GM15510 (cell line): ENCODE data around the gene NUDT3.

Source experiments
- POLR2A ChIP-seq: IDR thresholded peaks from 3 replicates; pipeline ENCODE4 v1.6.1; 2011; ENCODE audit warnings: borderline replicate concordance; ENCODE audit not compliant: insufficient read length; ENCODE audit errors: extremely low read depth

NUDT3 gene

DNA sequence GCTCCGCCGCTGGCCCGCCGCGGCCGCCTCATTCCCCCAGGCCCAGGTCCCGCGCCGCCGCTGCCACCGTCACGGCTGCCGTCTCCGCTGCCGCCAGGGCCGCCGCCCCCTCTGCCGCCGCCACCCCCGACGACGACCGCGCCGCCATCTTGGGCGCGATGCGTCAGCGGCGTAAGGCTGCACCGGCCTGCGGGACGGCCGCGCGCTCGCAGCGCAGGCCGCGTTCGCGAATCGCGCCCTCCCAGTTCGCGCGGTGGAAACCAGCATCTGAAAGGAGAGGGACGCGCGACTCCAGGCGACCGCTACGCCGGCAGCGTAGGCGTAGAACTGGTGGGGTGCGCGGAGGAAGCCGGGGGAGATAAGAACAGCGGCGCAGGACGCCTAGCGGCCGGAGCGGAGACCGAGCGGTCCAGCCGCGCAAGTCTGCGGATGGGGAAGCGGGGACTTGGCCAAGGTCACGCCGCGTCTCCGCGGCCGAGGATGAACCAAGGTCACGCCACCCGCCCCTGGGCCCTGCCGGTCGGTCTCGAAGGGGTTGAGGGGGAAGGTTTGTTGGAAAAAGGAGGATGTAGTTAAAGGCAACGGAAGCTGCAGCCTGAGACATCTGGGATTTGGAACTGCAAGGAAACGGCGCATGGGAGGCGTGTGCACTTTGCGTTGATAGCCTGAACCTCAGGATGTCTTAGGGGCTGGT lies at the start of gene NUDT3:
NUDT3 (minus strand) TSS at position 173 of the 694 bp plus-strand sequence. CDS start 307 bp downstream, outside the sequence.
- peak; percentile 85 for TF ChIP-seq POLR2A

DNA sequence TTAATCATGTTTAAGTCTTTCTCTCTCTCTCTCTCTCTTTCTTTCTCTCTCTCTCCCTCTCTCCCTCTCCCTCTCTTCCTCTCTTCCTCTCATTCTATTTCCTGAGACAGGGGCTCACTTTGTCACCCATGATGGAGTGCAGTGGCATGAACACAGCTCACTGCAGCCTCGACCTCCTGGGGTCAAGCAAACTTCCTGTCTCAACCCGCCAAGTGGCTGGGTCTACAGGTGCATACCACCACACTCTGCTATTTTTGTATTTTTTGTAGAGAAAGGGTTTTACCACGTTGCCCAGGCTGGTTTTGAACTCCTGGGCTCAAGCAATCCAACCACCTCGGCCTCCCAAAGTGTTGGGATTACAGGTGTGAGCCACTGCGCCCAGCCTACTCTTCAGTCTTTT lies 49.1 kb upstream of the NUDT3 start:
- TF ChIP-seq POLR2A, result no peak

DNA sequence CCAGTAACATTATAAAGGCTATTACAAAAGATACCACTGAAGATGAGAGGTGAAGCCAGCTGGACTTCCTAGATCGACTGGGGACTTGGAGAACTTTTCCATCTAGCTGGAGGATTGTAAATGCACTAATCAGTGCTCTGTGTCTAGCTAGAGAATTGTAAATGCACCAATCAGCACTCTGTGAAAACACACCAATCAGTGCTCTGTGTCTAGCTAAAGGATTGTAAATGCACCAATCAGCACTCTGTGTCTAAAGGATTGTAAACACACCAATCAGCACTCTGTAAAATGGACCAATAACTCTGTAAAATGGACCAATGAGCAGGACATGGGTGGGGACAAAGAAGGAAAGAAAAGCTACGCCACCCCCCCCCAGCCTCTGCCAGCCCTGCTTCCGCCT lies 47.0 kb upstream of the NUDT3 start:
- TF ChIP-seq POLR2A, result no peak

DNA sequence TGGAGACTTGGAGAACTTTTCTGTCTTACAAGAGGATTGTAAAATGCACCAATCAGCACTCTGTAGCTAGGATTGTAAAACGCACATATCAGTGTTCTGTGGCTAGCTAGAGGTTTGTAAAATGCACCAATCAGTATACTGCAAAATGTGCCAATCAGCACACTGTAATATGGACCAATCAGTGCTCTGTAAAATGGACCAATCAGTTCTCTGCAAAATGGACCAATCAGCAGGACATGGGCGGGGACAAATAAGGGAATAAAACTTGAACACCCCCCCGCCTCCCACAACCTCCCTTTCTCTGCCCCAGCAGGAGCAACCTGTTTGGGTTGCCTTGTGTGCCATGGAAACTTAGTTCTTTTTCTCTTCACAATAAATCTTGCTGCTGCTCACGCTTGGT lies 46.2 kb upstream of the NUDT3 start:
- TF ChIP-seq POLR2A, result no peak

DNA sequence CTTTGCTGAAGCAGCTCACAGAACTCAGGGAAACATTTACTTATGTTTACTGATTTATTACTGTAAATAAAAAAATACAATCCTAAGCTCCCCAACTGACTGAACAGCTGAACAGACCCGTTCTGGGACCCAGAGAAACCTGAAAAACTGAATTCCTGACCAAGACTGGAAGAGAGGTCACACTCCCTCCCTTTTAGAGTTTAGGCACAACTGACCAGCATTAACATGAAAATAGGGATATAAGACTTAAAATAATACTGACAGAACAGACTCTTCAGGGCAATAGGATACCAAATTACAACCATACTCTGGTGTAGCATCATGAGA lies 45.1 kb upstream of the NUDT3 start:
- TF ChIP-seq POLR2A, result no peak

DNA sequence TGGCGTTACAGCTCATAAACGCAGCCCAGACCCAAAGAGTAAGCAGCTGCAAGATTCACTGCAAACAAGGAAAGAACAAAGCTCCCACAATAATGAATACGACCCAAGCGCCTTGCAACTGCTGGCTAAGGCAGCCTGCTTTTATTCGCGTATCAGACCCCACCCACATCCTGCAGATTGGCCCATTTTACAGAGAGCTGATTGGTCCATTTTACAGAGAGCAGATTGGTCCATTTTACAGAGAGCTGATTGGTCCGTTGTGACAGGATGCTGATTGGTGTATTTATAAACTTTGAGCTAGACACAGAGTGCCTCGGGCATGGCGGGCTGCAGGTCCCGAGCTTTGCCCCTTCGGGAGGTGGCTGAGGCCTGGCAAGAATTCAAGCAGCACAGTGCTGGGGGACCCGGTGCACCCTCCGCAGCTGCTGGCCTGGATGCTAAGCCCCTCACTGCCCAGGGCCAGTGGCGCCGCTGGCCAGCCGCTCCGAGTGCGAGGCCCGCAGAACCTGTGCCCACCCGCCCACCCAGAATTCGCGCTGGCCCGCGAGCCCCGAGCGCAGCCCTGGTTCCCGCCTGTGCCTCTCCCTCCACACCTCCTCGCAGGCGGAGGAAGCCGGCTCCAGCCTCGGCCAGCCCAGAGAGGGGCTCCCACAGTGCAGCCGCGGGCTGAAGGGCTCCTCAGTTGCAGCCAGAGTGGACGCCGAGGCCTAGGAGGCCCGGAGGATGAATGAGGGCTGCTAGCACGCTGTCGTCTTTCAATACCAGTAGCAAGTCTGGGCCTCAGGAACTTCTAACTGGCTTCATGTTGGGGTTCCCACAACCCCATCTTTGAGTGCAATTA lies 44.6 kb upstream of the NUDT3 start:
- TF ChIP-seq POLR2A, result no peak

DNA sequence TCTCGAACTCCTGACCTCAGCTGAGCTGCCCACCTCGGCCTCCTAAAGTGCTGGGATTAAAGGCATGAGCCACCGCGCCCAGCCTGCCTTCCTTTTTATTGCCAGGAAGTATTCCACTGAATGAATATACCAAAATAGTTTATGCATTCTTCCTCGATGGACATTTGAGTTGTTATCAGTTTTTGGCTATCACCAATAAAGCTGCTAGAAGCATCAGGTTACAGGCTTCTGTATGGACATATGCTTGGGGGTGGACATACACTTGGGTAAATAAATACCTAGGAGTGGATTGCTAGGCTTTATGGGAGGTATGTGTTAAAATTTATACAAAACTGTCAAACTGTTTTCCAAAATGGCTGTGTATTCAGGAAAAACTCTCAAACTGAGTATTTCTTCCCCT lies 43.4 kb upstream of the NUDT3 start:
- TF ChIP-seq POLR2A, result no peak

DNA sequence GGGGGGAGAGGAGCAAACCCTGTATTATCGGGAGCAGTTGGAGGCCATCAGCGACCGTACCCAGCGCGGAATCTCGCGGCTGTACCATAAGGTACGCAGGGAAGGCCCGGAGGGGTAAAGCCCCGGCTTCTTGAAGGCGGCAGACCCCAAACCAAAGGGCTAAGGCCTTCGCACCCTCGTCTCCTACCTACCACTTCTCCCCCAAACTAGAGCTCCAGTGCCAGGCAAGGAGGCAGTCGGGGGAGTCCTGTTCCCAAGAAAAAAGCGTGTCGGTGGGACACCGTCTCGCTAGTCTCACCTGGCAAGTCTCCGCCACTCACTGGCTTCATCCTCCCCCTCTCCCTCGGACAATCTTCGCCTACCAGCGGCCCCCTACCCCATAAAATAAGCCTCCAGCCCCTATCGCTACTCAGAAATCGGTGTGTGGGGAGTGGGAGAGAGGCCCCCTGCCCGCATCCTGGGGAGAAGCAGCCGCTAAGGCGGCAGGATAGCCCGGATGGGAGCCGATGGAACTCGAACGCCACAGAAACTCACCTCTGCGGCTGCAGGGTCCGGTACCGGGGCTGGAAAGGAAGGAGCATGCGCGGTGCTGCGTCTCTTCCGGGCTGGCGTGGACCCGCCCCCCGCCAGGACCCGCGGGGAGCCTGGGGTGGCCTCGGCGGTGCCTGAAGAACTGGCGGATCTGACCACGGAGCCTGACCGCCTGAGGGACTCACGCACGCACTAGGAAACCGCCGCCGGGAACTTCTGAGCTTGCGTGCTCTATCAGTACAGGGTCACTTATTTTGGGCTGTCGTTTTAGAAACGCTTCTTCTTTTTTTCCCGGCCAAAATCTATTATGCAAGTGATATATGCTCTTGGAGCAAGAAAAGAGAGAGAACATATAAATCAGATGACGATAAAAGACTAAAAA lies 33.3 kb upstream of the NUDT3 start, which contains the start of gene RPS10:
RPS10 (minus strand) TSS at position 572 of the 913 bp plus-strand sequence. CDS start 848 bp downstream, outside the sequence.
- TF ChIP-seq POLR2A, result peak; percentile 95

DNA sequence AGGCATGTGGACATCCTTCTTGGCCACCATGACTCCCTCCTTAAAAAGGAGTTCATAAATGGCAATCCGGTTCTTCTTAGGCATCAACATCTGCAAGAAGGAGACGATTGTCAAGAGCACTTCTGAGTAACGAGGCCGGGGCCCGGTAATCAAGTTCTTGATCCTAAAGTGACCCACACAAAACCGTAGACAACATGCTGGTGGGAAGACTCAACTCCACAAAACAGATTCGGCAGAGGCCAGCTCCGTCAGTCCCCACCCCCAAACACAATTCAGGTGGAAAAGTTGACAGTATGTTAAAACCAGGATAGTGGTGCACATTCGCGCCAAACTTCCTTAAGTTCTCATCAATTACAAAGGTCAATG lies 32.6 kb upstream of the NUDT3 start:
- no peak for TF ChIP-seq POLR2A

DNA sequence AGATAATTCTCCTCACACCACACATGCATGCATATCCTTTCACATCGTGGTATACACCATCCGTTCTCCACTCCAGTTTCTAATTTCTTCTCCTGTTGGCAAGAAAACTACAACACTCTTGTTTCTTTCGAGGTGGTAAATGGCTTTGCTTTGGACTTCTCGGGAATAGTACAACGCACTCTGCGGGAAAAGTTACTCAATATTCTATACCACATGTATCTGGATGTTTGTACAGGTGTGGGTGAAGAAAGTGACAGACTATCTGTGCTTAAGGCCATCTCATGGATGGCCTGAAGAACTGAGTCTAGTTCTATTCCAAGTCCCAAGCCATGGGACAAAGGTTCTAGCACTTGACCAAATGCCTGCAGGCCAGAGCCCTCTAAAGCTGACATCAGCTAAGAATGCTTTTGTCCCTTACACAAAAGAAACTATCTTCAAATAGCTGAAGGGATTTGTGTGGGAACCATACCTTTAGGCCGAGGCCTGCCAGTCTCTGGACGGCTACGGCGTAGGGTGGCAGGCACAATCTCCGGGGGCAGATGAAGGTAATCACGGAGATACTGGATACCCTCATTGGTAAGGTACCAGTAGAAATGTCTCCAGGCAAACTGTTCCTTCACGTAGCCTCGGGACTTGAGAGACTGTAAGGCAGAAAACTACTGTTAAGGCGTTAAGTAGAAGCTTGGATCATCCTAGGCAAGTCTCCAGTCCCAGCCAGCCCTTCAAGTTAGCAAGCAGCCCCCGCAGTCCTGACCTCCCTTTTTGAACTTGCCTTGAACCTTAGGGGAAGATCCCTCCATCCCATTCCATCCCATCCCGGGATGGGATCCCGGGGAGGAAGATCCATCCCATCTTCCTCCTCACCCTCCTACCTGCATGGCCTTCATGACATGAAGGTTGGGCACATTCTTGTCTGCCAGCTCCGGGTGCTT lies 32.0 kb upstream of the NUDT3 start:
- TF ChIP-seq POLR2A, result no peak

DNA sequence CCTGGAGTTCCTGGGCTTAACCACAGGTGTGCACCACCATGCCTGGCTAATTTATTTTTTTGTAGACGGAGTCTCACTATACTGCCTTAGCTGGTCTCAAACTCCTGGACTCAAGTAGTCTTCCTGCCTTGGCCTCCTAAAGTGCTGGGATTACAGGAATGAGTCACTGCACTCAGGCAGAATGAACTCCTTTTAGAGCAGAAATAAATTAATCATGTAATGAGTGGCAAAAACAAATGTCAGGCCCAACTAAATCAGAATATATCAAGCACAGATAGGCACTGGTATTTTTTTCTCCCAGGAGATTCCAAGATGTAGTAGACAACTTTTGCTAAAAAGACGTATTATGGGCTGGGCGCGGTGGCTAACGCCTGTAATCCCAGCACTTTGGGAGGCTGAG lies 30.8 kb upstream of the NUDT3 start:
- TF ChIP-seq POLR2A, result no peak

DNA sequence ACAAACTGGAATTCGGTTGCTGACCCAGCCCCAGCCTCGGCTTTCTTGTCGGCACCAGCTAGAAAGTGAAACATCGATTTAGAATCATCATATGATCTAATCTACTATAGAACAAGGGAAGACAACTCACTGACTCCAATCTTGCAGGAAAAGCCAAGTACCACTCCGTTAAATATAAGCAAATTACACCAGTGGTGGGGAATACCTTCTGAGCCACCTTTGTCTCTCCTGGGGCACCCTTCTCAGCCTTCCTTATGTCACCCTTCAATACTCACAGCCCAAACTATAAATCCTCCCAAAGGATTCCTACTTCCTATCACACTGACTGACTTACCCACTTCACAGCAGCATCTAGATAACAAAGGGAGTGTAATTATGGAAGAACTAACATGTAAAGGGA lies 25.9 kb upstream of the NUDT3 start:
- TF ChIP-seq POLR2A, result no peak

DNA sequence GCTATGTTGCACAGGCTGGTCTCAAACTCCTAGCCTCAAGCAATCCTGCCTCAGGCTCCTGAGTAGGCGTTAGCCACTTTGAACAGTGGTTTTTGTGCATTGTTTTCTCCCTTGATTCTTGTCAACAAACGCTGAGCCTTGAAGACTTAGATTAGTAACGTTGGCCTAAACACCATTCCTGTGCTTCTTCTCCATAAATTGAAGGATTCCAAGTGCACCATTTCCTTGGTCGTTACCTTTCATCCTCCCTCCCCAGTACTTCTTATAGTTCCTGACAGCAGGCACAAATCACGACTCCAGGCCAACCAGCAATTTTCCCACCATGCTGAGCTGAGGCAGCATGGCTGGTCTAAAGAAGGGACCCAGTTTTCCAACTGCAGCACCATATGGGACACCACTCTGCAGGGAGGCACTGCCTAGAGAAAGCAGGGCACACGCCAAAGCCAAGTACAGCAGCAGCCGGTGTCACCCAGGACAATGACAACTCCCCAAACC lies 24.5 kb upstream of the NUDT3 start:
- TF ChIP-seq POLR2A, result no peak
